Right ventricle myocardium superior (tissue), 1 donor: ENCODE data around the gene BRPF1. TPM values are rescaled to one million over a fixed set of nuclear protein-coding genes. Genes with fewer than 3 reads are reported as not detected.

Source experiments
- ATAC-seq: fragments of 200-7000 bp; cut with Tn5 transposase; one replicate; pipeline ENCODE4 v1.9.1; 2020; ENCODE audit warnings: mild to moderate bottlenecking; ENCODE audit not compliant: poor library complexity
- DNase-seq: peaks from one replicate; pipeline ENCODE4 v3.0.0-alpha.2; 2020
- intact Hi-C: fragments of 100-400 bp; cut with DNase I; formaldehyde crosslinking; loops from one replicate; pipeline ENCODE4 v1.11.2; 2022
- total RNA-seq: library from RNA; stranded (reverse); fragmentation: NEBNext Ultra II Directional; extraction: Animal tissue kit (Norgen Biotek cat#: 25700); gene quantifications from one replicate; pipeline ENCODE4 v1.2.1, GENCODE V29; 2021
- donor health status: DM: no; HTN: yes; CAD: no; lungs with severe emphysema.

BRPF1 gene
- total RNA-seq, 1 donor from 2014 or later: 7.5 TPM

DNA sequence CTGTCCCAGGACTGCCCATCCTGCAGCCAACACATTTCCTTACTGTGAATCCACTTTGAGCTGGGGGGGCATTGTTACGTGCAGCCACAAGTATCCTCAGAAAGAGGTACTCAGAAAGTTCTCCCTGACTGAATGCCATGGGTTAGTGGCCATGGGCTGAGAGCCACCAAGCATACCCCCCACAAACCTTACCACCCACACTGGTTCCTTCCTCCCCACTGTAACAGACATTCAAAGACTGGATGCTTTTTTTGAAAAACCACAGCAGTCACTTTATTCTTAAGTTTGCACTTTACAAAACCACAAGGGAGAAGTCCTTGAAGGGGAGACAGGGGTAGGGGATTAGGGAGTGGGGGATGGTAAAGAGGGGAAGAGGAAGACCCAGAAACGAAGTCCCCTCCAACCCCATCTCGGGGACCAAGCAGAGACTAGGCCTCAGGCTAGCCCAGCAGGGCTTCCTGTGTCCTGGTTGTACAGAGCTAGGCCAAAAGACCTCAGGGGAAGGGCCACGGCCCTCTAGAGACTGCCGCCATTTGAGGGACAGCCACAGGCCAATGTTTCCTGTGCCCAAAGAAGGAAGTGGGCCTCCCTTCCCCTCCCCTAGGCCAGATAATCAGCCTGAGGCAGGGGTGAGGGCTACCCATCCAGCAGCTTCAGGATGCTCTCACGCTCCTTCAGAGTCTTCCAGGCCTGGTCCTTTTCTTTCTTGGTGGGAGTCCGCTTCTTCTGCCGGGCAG lies 48.4 kb downstream of the BRPF1 start:
- peak; percentile 62 for ATAC-seq
- intact Hi-C loops: no loop called here
- peak; percentile 51 for DNase-seq

DNA sequence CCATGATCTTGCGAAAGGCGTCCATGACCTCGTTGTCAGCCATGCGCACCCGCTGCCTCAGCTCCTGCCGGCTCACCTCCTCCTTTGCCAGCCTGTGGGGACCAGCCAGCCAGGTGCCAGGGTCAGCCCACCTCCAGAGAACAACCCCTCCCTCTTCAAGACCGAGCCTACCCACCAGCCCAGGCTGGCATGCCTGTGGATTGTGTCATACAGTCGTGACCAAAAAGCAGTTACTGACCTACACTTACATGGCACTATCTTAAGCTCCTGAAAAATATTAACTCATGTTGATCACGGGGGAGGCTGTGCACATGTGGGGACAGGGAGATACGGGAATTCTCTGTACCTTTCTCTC lies 48.9 kb downstream of the BRPF1 start:
- no peak for ATAC-seq
- intact Hi-C loops: no loop called here
- peak; percentile 41 for DNase-seq

DNA sequence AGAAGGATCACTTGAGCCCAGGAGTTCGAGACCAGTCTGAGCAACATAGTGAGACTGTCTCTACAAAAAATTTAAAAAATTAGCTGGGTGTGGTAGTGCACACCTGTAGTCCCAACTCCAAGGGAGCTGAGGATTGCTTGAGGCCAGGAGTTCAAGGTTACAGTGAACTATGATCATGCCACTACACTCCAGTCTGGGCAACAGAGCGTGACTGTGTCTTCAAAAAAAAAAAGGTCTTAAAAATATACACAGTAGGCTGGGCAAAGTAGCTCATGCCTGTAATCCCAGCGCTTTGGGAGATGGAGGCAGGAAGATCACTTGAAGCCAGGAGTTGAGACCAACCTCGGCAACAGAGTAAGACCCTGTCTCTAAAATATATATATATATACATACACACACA lies 49.4 kb downstream of the BRPF1 start:
- intact Hi-C loops: no loop called here
- ATAC-seq (no peak), DNase-seq (peak; percentile 13)

DNA sequence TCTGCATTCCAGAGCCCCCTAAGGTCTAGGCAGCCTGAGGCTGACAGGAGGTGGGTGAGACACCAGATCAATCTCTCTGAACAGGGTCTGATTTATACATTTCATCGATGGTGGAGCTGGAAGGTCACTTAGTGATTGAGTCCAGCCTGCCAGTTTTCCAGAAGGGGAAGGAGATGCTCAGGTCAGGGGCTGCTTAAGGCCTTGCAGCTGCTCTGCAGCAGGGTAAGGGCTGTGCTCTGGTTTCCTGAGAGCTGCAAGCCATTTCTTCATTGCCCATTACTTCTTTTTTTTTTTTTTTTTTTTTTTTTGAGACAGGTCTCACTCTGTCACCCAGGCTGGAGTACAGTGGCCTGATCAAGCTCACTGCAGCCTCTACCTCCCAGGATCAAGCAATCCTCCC lies 50.0 kb downstream of the BRPF1 start:
- intact Hi-C loops: no loop called here
- DNase-seq (peak; percentile 12), ATAC-seq (no peak)

DNA sequence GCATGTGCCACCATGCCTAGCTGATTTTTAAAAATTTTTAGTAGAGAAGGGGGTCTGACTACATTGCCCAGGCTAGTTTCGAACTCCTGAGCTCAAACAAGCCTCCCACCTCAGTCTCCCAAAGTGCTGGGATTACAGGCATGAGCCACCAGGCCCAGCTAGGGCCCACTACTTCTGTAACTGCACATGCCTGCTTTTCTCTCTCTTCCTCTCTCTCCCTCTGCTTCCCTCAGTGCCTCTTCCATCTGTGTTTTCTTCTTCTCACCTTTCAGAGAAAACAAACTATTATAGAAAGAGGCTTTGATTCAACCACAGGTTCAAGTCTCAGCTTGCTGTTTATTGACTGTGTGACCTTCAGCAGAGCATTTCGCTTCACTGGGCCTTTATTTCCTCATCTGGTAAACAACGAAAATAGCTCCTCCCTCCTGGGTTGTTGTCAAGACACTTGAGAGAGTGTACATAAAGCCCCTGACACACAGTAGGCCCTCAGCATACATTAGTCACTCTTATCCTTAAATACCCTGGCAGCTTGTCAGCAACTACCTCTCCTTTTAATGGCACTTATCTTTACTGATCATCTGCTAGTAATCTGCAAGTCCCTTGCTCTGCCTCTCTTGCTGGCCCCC lies 50.6 kb downstream of the BRPF1 start:
- intact Hi-C loops: no loop called here
- ATAC-seq (no peak), DNase-seq (peak; percentile 1)

DNA sequence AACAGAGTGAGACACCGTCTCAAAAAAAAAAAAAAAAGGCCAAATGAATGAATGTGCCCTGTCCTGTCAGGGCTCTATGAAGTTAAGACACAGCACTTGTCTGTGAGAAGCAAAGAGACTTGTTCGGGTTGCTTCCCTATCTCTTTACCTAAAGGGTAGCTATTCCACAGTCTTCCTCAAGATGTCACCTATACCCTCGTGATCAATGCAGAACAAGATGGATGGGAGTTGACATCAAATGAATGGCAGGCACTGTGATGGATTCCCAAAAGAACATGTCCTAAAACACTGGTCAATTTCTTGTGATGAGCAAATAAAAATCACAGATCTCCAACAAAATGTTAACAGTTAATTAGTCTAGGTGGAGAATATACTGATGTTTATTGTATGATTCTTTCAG lies 51.2 kb downstream of the BRPF1 start:
- ATAC-seq: no peak
- intact Hi-C loops: no loop called here
- DNase-seq: no peak

DNA sequence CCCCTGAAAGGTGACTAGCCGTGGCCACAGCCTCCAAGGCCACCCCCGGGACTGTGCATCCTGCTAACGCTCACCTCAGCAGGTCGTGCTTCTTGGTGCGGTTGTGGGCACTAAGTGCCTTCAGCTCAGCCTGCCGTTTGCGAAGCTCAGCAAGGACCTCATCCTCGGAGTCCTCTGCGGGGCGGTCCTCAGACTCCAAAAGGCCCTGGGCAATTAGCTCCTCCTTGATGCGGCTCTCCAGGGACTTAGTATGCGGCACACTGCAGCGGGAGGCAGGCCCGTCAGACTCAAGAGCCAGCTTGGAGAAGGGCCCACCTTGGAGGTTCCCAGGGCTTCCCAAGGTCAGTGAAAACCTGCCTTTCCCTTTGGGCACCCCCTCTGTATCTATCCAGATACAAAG lies 52.4 kb downstream of the BRPF1 start:
- ATAC-seq (no peak), DNase-seq (no peak)
- intact Hi-C loops: no loop called here

DNA sequence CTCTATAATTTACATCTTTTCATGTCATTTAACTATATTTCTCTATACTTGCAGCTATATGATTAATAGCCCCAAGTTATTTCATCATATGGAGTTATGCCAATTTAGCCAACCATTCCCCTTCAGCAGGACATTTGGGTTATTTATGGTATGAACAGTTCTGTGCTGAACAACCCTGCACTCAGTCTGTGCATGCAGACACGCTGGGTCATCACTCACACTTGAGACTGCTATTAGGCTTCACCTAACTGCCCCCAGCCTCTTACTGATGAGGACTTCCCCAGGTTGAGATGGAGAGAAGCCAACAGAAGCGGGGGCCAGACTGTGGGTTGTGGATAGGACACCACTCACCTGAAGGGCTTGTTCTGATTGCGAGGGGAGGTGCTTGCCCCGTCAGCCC lies 53.4 kb downstream of the BRPF1 start:
- DNase-seq: no peak
- ATAC-seq: no peak
- intact Hi-C loops: no loop called here

DNA sequence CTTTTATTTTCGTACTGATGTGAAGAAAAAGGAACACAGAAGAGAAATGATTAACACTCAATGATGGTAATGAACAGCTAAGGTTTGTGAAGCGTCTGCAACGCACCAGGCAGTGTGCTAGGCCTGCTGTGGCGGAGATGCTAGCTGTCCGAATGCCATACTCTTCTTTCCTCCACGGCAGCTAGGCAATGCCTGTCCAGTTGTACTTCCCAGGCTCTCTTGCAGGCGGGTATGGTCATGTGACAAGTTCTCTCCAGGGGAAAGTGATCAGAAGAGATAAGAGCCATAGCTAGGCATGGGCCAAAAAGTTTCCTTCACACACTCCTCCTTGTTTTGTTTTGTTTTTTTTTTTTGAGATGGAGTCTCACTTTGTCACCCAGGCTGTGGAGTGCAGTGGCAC lies 54.1 kb downstream of the BRPF1 start:
- ATAC-seq: peak; percentile 45
- no peak for DNase-seq
- intact Hi-C loops: no loop called here

DNA sequence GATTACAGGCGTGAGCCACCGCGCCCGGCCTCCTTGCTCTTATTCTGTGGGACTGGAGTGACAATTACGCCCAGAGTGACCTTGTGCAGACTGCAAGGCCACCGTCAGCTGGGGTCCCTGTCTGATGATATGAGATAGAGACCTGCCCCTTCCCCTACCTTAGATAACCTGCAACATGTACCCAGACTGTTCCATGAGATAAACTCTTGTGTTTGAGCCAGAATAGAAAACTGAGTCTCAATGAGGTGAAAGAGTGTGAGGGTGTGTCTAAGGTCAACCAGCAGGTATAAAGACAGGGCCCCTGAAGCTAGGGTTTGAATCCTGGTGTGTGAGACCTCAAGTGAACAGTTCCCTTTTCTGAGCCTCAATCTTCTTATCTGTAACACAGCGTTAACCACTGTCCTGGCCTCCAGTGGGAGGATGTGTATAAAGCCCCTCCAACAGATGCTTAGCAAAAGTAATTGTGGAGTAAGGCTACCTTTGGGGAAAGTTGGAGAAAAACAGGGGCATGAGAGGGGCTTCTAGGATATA lies 54.7 kb downstream of the BRPF1 start:
- no peak for DNase-seq
- no peak for ATAC-seq
- intact Hi-C loops: no loop called here

DNA sequence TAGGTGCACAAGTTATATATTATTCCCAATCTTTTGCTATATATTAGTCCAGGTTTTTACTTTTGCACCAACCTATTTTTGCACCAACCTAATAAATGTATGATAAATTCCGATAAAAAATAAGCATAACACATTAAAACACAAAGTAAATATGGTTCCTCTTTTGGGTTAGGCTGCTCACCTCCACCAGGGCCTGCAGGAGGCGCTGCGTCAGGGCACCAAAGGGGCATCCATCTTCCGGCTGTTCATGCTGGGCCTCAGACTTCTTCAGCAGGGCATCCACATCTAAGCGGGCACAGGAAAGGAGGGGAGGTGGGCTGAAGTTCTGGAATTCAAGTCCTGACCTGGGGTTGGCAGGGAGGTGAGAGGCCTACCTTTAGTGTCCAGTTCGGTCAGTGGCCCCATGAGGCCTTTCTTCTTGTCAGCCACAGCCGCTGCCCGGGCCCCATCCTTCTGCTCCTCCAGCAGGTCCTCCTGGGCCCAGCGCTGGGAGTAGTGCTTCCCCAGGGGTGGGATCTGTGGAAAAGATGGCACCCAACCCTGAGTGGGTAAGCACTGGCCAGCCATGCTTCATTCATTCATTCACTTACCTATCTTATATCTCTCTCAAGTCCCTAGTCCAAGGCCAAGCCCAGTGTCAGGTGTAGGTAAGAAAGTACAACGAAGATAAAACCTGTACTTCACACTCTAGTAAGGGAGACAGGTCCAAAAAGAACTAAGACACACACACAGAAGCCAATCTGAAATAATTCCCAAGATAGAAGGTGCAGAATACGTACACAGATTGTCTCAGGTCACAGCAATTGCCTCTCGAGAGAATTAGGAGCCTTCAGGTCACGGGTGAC lies 55.5 kb downstream of the BRPF1 start:
- peak; percentile 38 for DNase-seq
- intact Hi-C loops: no loop called here
- ATAC-seq: no peak

DNA sequence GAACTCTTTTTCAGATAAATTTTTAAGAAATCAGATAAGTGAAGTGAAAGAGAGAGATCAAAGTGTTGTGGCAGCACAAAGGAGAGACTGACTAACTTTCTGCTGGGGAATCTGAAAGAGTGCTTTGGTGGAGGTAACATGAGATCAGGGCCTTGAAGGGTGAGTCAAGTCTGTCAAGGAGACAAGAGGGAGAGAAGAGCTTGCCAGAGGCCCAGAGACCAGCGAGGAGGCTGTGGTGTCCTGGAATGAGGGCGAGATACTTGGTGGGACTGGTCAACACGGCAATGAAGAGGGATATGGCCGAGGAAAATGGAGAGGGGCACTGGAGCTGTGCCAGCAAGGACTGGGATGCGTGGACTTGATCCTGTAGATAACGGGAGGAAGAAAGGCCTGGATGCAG lies 56.2 kb downstream of the BRPF1 start:
- DNase-seq: peak; percentile 33
- intact Hi-C loops: no loop called here
- ATAC-seq: no peak

DNA sequence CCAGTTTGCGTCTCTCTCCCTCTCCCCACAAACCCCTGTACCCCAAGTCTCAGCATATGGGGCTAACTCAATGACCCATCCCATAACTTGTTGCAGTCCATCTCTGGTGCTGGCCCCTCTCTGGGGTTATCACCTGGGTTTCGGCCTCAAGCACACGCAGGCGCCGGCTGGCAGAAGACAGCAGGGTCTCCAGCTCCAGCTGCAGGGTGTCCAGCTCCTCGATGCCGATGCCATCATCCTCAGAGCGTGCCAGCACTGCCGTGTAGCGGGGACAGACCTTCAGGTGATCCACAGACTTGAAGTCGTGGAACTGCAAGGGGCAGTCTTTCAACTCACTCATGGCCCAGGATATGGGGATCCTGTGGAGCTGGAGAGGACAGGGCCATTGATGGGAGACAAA lies 59.6 kb downstream of the BRPF1 start:
- ATAC-seq (no peak), DNase-seq (peak; percentile 37)
- intact Hi-C loops: no loop called here

DNA sequence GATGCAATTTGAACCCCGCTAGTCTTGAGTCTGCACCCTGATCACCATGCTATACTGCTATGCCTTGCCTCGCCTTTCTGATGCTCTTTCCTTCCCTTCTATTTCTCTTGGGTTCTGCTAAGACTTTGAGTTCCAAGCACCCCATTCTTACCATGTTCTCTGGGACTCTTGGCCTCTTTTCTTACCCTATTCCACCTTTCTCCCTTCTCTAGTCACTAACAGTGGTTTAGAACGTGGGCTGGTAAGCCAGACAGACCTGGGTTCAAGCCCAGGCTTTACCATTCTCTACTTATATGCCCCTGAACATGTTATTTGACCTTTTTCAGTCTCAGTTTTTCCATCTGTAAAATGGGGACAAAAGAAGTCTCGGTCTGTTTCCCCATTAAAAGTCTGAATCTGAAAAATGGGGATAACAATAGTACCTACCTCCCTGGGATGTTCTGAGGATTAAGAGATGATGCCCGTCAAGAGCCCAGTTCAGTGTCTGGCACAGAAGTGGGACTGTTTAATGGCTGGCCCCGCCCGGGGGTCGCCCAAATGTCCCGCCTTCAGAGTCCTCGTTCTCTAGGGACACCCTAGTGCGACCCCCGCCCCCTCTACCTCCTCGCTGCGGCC lies 60.4 kb downstream of the BRPF1 start:
- intact Hi-C loops: no loop called here
- DNase-seq (peak; percentile 5), ATAC-seq (no peak)

DNA sequence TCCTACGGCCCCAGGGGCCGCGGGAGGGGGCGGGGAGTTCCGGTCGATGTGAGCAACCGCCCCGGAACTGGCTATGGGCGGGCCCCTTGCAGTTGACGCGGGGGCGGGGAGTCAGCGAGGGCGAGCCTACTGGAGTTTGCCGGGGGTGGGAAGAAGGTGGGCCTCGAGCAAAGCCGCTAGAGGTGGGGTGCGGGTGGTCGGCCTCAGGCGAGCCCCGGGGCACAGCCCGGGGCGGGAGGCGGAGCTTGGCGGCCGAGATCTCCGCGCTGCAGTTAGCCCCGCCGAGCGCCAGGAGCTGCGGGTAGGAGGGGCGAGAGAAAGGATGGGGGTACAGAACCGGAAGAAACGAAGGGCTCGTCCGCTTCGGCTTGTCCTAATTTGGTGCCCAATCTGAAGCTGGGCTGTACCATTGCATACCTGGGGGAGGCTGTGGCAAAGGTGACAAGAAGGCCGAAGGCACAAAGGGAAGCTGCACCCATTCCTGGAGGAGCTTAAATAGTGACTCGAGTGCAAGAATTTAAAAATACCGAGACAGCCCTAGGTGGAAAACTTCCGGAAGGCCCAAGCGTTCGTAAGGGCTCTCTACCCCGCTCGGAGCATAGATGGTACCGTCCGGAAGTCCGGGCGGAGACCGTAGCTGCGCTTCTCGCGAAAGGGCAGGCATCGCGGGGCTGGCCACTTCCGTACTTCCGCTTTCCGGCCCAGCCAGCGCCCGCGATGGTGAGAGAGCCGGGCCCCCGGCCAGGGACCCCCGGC lies 61.0 kb downstream of the BRPF1 start, which contains the start of the genes ARPC4 and TADA3:
Gene ARPC4 (plus strand): TSS at position 678 of the 756 bp plus-strand sequence. CDS start 40 bp downstream, at position 718.
Gene TADA3 (minus strand): TSS at position 69 of the 756 bp plus-strand sequence. CDS start 1,007 bp downstream, outside the sequence.
- peak; percentile 96 for ATAC-seq
- peak; percentile 96 for DNase-seq
- intact Hi-C loops: no loop called here

DNA sequence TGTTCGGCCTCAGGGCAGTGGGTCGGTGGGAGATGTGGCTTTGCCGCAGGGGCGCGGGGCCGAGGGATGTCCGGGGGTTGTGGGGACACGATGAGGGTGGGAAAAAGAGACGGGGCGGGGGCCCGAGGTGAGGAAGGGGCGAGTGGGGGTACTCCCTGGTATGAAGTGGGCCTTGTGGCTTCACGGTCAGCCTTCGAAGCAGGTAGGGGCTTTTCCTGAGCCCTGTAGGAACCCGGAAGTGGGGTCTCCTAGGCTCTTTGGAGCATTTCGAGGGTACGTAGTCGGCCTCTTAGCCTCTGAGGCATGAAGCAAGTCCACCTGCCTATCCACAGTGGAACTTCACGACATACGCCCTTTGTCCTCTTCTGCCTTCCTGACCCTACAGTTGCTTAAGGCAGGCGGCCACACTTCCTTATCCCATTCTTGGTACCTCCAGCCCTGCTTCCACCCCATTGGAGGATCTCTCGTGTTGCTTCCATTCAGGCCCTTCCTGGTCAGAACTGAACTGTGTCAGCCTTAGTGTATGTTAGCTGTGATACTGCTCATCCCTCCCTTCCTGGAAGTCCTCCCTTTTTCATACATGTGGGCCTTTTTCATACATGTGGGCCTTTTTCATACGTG lies 61.7 kb downstream of the BRPF1 start:
- peak; percentile 9 for ATAC-seq
- DNase-seq: peak; percentile 44
- intact Hi-C loops: no loop called here

DNA sequence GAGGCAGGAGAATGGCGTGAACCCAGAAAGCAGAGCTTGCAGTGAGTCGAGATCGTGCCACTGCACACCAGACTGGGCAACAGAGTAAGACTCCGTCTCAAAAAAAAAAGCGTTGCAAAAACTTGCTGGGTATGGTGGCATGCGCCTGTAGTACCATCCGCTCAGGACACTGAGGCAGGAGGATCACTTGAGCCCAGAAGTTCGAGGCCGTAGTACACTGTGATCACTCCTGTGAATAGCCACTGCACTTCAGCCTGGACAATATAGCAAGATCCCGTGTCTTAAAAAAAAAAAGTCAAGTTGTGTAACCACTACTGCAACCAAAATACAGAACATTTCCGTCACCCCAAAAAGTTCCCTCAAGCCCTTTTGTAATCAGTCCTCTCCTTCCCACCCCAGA lies 62.9 kb downstream of the BRPF1 start:
- ATAC-seq: no peak
- DNase-seq: no peak
- intact Hi-C loops: no loop called here

DNA sequence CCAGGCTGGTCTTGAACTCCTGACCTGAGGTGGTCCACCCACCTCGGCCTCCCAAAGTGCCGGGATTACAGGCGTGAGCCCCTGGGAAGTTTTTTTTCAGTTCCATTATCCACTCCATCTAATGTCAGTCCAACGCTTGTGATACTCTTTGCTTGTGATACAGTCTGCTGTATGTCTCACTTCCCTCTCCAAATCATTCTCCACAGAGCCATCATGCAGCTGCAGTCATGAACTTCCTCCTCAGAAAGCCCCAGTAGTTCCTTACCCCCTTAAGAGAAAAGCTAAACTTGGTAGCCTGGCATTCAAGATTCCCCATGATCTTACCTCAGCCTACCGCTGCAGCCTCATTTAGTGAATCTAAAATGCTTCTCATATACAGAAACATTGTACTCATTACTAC lies 63.7 kb downstream of the BRPF1 start:
- ATAC-seq (no peak), DNase-seq (no peak)
- intact Hi-C loops: no loop called here
